Naive thymus-derived CD8-positive, alpha-beta T cell (primary cell): ENCODE results near the gene PLCH1. TPM values are rescaled to one million over a fixed set of nuclear protein-coding genes. Genes with fewer than 3 reads are reported as not detected.

Experiments
- ATAC-seq, 2 donors: fragments of 150-1000 bp; cut with Tn5 transposase in 1 of 2; sonication (Bioruptor Pico), chemical (Tn5 transposase) in 1 of 2; 1 replicate in 1 of 2; 2 replicates in 1 of 2; pipeline ENCODE4 v1.10.0; 2021; ENCODE audit warnings: mild to moderate bottlenecking in 2 of 2, moderate library complexity in 2 of 2
- POLR2A ChIA-PET: fragments of 350-600 bp; sonication (Branson Sonifier 250); formaldehyde crosslinking; loops from one replicate; lab custom pipeline; 2021; ENCODE audit warnings: antibody characterized with exemption; lab: Charles Lee
- DNase-seq, 10 donors: peaks; one replicate each; pipeline versions ENCODE4 v3.0.0 to v3.0.0-alpha.2; 2020 to 2022
- H3K27ac Mint-ChIP-seq, 10 donors: one replicate each; pipeline ENCODE4 v1.8.0; 2020 to 2022; ENCODE audit warnings: mild to moderate bottlenecking in 10 of 10, mixed read lengths in 10 of 10, moderate library complexity in 4 of 10, inconsistent platforms in 1 of 10
- H3K27me3 Mint-ChIP-seq, 5 donors: one replicate each; pipeline ENCODE4 v1.8.0; 2021 to 2022; ENCODE audit warnings: mixed read lengths in 5 of 5
- H3K36me3 Mint-ChIP-seq, 3 donors: one replicate each; pipeline ENCODE4 v1.8.0; 2020 to 2022; ENCODE audit warnings: mixed read lengths in 3 of 3, mild to moderate bottlenecking in 2 of 3, inconsistent platforms in 1 of 3
- H3K4me1 Mint-ChIP-seq, 4 donors: one replicate each; pipeline ENCODE4 v1.8.0; 2021 to 2022; ENCODE audit warnings: mixed read lengths in 4 of 4
- H3K4me3 Mint-ChIP-seq, 10 donors: one replicate each; pipeline ENCODE4 v1.8.0; 2020 to 2022; ENCODE audit warnings: mild to moderate bottlenecking in 10 of 10, mixed read lengths in 10 of 10, moderate library complexity in 6 of 10, inconsistent platforms in 1 of 10
- H3K9me3 Mint-ChIP-seq, 9 donors: one replicate each; pipeline ENCODE4 v1.8.0; 2020 to 2022; ENCODE audit warnings: mixed read lengths in 9 of 9, mild to moderate bottlenecking in 3 of 9, inconsistent platforms in 1 of 9, moderate library complexity in 1 of 9
- polyA plus RNA-seq, 3 donors: library from polyadenylated mRNA; unstranded; fragments of 300-500 nt; fragmentation: Illumina TruSeq; gene quantifications; one replicate each; pipeline ENCODE4 v1.2.3, GENCODE V29; 2021
- total RNA-seq, 8 experiments: library from RNA in 2 of 8; stranded (reverse) in 2 of 8; gene quantifications; one replicate each; pipeline ENCODE4 v1.2.3 and lab custom pipeline; 2021 to 2026

Gene PLCH1
- total and polyA plus RNA-seq, 5 experiments from 2014 or later, result not detected

DNA sequence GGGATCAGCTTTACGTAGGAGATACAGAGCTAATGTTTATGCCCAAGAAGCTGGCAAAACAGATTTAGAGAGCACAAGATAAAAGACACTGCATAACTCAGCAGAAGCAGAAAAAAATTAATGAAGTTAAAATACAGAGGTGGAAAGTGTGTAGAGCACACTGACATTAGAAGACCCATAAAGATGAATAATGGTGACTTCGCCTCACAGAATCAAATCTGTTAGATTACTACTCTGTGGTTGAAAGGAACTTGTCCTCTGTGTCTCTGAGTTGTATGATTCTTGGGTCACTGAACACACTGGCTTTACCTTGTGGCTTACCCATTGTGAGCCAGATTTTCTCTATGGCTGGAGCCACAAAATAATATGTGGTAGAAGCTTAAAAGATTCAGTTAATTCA lies 224.4 kb downstream of the PLCH1 start:
- ATAC-seq (no peak), DNase-seq (no peak)
- Mint-ChIP-seq H3K9me3 (no peaks in the 10 kb centered on the region), H3K4me3 (no peak overlapping the region), H3K27ac (no peak overlapping the region), H3K4me1 (peaks cover 0 to 9% (median 0%) of the 10 kb centered on the region in 4 donors), H3K27me3 (peaks cover 0 to 12% (median 2%) of the 10 kb centered on the region in 5 donors), H3K36me3 (no peaks in the 10 kb centered on the region)
- POLR2A ChIA-PET, result no interaction called here

DNA sequence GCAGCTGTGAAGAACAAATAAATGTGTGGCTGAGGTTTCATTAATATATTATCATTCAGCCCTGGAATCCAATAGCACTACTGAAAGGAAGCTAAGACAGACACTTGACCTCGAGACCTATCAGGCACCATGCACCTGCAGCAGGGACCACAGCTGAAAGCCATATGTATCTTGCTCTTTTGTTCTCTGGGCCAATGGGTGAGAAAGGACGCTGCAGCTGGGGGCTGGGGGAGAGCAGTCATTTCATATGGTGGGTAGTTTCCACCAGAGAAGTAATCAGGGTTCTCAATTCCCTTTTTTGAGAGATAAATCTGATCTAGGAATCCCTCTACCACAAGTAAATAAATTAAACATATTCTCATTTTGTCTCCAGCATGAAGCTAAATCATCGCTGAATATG lies 225.8 kb downstream of the PLCH1 start:
- DNase-seq, result no peak
- Mint-ChIP-seq H3K4me3 (no peak overlapping the region), H3K4me1 (peaks cover 0 to 9% (median 0%) of the 10 kb centered on the region in 4 donors), H3K9me3 (no peaks in the 10 kb centered on the region), H3K36me3 (no peaks in the 10 kb centered on the region), H3K27ac (peak overlapping the region in 1 of 10 donors; percentile 28), H3K27me3 (peaks cover 0 to 12% (median 2%) of the 10 kb centered on the region in 5 donors)
- ATAC-seq, result no peak
- POLR2A ChIA-PET, result no interaction called here

DNA sequence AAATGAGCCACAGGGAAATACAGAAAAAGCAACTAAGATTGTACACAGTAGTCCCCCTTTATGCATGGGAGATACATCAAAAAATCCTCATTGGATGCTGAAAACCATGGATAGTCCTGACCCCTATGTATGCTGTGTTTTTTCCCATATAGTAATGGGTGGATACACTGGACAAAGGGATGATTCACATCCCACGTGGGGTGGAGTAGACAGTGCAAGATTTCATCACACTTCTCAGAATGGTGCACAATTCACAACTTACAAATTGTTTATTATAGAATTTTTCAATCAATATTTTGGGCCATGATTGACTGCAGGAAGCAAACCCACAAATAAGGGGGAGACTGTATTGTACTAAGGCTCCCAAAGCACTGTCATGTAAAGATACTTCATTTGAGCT lies 227.0 kb downstream of the PLCH1 start:
- Mint-ChIP-seq H3K27me3 (peaks cover 0 to 12% (median 2%) of the 10 kb centered on the region in 5 donors), H3K4me1 (peaks cover 0 to 9% (median 0%) of the 10 kb centered on the region in 4 donors), H3K4me3 (no peak overlapping the region), H3K27ac (no peak overlapping the region), H3K9me3 (no peaks in the 10 kb centered on the region), H3K36me3 (no peaks in the 10 kb centered on the region)
- POLR2A ChIA-PET, result no interaction called here
- ATAC-seq (no peak), DNase-seq (no peak)

DNA sequence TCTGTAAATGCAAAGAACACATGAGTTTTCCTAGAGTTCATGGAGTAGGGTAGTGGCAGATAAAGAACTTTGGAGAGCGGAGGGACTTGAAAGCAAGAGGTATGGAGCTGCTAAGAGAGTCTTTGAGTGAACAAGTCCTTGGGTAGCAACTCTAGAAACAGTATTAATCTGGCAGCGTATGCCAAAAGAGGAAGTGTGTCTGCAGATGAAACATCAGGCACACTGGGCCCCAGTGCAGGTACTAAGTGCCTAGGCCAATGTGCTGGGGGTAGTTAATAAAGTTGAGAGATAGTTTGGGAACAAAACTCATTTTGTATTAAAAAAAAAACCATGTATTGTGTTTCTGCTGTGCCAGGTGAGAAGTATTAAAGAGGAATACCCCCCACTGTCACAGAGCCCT lies 228.4 kb downstream of the PLCH1 start:
- no peak for DNase-seq
- POLR2A ChIA-PET, result no interaction called here
- Mint-ChIP-seq H3K4me1 (peaks cover 0 to 9% (median 0%) of the 10 kb centered on the region in 4 donors), H3K9me3 (peaks cover 0 to 11% (median 6%) of the 10 kb centered on the region in 9 donors), H3K27ac (no peak overlapping the region), H3K36me3 (peaks cover 0 to 9% (median 0%) of the 10 kb centered on the region in 3 donors), H3K27me3 (peaks cover 0 to 12% (median 6%) of the 10 kb centered on the region in 5 donors), H3K4me3 (no peak overlapping the region)
- no peak for ATAC-seq

DNA sequence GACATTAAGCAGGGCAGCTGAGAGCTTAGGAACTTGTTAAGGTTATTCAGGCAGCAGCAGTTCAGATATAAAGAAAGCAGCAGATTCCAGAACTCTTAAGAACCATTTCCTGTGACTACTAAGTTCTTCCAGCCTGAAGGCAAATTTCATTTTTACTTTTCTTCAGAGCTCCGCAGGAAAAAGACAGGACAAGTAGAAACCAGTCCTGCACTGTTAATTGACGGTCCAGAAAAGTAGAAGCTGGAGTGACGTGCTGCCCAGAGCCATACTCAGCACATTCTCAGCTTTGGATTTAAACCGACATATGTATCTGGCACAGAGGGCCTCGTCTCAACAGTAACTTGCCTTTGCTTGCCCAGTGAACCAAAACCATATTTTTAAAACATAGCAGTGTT lies 232.0 kb downstream of the PLCH1 start:
- Mint-ChIP-seq H3K36me3 (peaks cover 0 to 9% (median 0%) of the 10 kb centered on the region in 3 donors), H3K27ac (no peak overlapping the region), H3K4me1 (no peaks in the 10 kb centered on the region), H3K9me3 (peaks cover 0 to 11% (median 7%) of the 10 kb centered on the region in 9 donors), H3K27me3 (peaks cover 0 to 12% (median 6%) of the 10 kb centered on the region in 5 donors), H3K4me3 (no peak overlapping the region)
- DNase-seq (no peak), ATAC-seq (no peak)
- POLR2A ChIA-PET, result no interaction called here

DNA sequence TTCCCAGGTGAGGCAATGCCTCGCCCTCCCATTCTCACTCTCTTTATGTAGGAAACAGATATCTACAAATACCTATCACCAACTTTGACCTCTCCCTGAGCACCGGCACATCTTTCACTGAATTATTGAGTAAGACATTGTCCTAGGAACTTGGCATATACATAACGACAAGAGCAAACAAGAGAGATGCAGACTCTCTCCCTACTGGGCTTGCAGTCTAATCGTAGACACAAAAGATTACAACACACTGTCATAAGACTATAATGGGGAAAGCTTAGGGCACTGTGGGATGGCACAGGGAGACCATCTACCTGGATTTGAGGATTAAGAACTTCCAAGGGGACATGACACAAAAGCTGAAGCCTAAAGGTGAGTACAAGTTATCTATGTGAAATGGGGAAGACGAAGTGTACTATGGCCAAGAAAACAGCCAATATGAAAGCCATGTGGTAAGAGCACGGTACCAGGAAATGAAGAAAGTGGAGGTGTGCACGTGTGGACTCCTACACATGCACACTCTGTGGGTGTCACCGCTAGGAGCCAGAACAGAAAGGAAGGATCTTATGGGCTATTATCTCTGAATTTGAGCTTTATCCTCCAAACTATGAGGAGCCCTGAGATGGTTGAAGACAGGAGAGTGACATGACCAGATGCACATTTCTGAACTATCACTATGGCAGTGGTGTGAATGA lies 232.6 kb downstream of the PLCH1 start:
- Mint-ChIP-seq H3K27ac (no peak overlapping the region), H3K27me3 (peaks cover 0 to 12% (median 6%) of the 10 kb centered on the region in 5 donors), H3K36me3 (peaks cover 0 to 9% (median 0%) of the 10 kb centered on the region in 3 donors), H3K4me1 (no peaks in the 10 kb centered on the region), H3K4me3 (no peak overlapping the region), H3K9me3 (peaks cover 0 to 11% (median 7%) of the 10 kb centered on the region in 9 donors)
- ATAC-seq, result no peak
- DNase-seq, result no peak
- POLR2A ChIA-PET, result no interaction called here

DNA sequence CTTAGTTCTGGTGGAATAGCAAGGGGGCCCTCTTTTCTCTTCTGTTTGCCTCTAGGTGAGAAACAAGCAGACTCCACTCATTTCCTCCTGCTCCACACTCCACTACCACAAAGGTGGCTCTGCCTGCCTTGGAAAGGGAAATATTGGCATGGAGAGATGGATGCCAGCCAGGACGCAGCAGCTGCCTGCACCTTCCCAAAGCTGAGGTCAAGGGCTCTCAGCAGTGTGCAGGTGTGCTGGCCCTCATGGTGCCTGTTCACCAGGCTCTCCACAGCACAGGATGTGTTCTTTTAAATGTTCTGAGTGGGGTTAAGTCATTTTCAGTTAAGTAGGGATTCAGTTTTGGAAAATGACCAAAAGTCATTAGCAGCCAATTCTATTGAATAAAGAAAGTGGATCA lies 240.2 kb downstream of the PLCH1 start:
- no peaks in the 10 kb centered on the region for H3K36me3 Mint-ChIP-seq
- no peaks in the 10 kb centered on the region for H3K4me1 Mint-ChIP-seq
- no peak overlapping the region for H3K4me3 Mint-ChIP-seq
- ATAC-seq (no peak), DNase-seq (no peak)
- POLR2A ChIA-PET, result no interaction called here
- peaks cover 0 to 2% (median 0%) of the 10 kb centered on the region in 9 donors for H3K9me3 Mint-ChIP-seq
- H3K27ac Mint-ChIP-seq, result no peak overlapping the region
- peaks cover 0 to 4% (median 2%) of the 10 kb centered on the region in 5 donors for H3K27me3 Mint-ChIP-seq

DNA sequence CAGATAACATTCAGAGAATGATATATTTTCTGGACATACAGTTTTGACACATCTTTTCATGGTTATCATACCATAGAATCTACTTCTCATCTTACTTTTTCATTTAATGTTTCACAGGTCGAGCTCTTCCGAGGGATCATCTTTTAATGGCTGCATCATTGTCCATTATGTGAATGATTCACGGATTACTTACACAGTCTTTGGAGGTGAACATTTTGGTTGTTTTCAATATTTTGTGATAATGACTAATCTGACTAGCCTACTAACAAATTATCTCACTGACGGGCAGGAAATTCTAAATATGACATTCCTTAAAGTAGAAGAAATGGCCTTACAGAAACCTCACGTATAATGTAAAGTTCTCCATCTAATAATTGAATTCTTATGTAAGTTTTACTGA lies 242.2 kb downstream of the PLCH1 start:
- H3K4me3 Mint-ChIP-seq, result no peak overlapping the region
- H3K27me3 Mint-ChIP-seq, result peaks cover 0 to 4% (median 2%) of the 10 kb centered on the region in 5 donors
- DNase-seq, result no peak
- no peak overlapping the region for H3K27ac Mint-ChIP-seq
- H3K9me3 Mint-ChIP-seq, result no peaks in the 10 kb centered on the region
- H3K36me3 Mint-ChIP-seq, result no peaks in the 10 kb centered on the region
- no peak for ATAC-seq
- H3K4me1 Mint-ChIP-seq, result no peaks in the 10 kb centered on the region
- POLR2A ChIA-PET, result no interaction called here

DNA sequence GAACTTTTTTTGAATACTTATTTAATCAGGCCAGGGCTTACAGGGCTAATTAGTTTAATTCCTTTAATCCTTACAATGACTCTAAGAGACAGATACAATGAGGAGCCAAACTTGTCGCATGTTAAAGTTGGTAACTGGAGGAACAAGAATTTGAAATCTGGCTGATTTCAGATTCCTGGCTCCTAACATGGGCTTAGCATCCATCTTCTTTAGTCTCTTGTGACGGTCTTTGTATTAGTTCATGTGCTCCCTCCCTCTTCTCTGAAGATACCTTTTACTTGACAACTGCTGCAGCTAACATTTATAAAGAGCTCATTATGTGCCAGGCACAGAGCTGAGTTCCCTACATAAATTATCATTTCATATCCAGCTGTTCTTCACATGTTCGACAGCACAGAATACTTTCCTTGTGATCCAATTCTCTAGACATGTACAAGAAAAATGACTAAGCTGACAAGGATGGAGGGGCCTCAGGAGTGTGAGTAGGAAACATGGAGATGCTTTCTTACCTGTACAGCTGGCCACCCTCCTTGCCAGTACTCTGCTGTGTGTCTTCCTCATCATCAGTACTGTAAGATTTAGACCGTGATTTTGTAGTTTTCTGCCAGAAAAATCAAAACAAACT lies 244.6 kb downstream of the PLCH1 start:
- Mint-ChIP-seq H3K9me3 (no peaks in the 10 kb centered on the region), H3K27ac (no peak overlapping the region), H3K4me3 (no peak overlapping the region), H3K27me3 (peaks cover 0 to 4% (median under 1%) of the 10 kb centered on the region in 5 donors), H3K4me1 (peaks cover 0 to under 1% (median 0%) of the 10 kb centered on the region in 4 donors), H3K36me3 (no peaks in the 10 kb centered on the region)
- DNase-seq, result no peak
- POLR2A ChIA-PET, result no interaction called here
- no peak for ATAC-seq

DNA sequence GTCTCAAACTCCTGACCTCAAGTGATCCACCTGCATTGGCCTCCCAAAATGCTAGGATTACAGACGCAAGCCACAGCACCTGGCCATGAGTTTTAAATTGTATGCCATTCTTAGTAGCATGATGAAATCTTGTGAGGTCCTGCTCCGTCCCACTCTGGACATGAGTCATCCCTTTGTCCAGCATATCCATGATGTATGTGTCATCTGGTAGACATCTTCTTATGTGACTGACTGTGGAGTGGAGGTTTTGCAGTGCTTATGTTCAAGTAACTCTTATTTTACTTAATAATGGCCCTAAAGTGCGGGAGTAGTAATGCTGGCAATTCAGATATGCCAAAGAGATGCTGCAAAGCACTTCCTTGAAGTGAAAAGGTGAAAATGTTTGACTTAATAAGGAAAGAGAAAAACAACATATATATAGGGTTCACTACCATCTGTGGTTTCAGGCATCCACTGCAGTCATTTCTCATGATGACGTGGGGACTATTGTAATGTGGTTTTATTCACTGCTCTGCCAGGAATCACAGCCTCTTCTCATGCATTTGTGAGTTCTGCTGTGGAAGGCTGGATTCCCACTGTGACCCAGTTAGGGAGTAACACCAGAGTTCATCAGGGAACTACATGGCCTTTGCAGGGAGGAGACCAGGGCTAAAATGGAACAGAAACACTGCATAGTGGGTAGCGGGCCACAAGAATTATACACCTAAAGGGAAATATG lies 246.8 kb downstream of the PLCH1 start:
- POLR2A ChIA-PET, result no interaction called here
- H3K27ac Mint-ChIP-seq, result no peak overlapping the region

DNA sequence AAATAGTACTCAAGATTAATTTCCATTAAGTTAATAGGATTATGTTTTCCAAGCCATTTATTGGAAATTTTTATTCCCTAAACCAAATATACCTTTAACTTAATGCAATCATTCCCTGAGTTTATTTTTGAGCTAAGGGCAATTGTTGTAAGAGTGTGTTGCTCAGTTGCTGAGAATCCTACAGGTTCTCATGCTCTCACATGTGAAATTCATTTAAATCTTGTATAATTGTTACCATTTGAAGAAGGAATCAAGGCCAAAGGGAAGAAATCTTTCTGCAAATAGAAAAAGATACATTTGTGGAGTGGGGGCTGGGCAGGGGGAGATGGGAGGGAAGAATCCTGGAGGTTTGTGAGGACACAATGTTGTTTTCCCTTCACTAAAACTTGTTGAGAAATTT lies 248.7 kb downstream of the PLCH1 start:
- Mint-ChIP-seq H3K27ac (no peak overlapping the region), H3K4me3 (no peak overlapping the region), H3K36me3 (no peaks in the 10 kb centered on the region), H3K9me3 (no peaks in the 10 kb centered on the region), H3K4me1 (peaks cover 0 to 13% (median 4%) of the 10 kb centered on the region in 4 donors), H3K27me3 (peaks cover 0 to 9% (median 0%) of the 10 kb centered on the region in 5 donors)
- POLR2A ChIA-PET, result no interaction called here
- DNase-seq (no peak), ATAC-seq (no peak)

More for the DNA sequence above, 246.8 kb downstream of the PLCH1 start:
- DNase-seq, result no peak
- H3K4me1 Mint-ChIP-seq, result peaks cover 0 to 13% (median 4%) of the 10 kb centered on the region in 4 donors
- no peaks in the 10 kb centered on the region for H3K36me3 Mint-ChIP-seq
- no peak overlapping the region for H3K4me3 Mint-ChIP-seq
- no peak for ATAC-seq
- H3K27me3 Mint-ChIP-seq, result peaks cover 0 to 4% (median 0%) of the 10 kb centered on the region in 5 donors
- no peaks in the 10 kb centered on the region for H3K9me3 Mint-ChIP-seq

DNA sequence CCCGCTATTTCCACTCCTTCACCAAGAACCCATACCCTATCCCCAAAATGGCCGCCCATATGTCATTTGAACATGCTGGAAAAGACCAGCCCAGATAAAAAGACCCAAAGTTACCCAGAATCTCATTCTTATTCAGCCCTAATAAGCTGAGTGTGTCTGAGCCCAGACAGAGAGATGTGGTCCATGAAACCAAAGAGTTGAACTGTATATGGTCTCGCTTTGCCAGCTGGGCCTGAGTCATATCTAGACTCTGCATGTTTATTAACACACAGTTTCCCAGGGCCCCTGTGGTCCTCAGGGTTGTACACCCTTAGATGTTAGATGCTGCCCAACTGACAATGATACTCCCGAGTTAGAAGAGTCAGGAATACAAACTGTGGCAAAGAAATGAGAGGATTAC lies 249.5 kb downstream of the PLCH1 start:
- no peak for ATAC-seq
- H3K27ac Mint-ChIP-seq, result peak overlapping the region in 1 of 10 donors; percentile 2
- H3K36me3 Mint-ChIP-seq, result no peaks in the 10 kb centered on the region
- no peaks in the 10 kb centered on the region for H3K9me3 Mint-ChIP-seq
- H3K27me3 Mint-ChIP-seq, result peaks cover 0 to 7% (median 0%) of the 10 kb centered on the region in 5 donors
- DNase-seq, result no peak
- POLR2A ChIA-PET, result no interaction called here
- H3K4me3 Mint-ChIP-seq, result no peak overlapping the region
- peaks cover 0 to 13% (median 4%) of the 10 kb centered on the region in 4 donors for H3K4me1 Mint-ChIP-seq

DNA sequence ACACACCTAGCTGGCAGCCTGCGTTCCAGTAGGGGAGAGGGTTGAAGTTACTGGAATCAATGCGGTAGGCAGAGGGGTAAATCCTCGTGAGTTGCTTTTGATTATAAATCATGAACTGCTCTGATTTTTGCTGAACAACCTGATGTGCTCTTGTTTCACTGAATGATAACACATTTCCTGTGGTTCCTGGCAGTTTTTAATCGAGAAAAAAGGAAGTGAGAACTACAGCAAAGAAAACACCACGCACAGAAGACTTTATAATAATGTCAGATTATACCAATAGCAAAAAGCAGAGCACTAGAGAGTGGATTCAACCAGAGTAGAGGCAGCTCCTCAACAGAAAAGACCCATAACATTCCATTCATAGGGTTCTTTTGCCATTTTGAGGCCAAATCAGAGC lies 250.5 kb downstream of the PLCH1 start:
- POLR2A ChIA-PET, result no interaction called here
- H3K4me1 Mint-ChIP-seq, result peaks cover 0 to 13% (median 4%) of the 10 kb centered on the region in 4 donors
- H3K4me3 Mint-ChIP-seq, result peak overlapping the region in 1 of 10 donors; percentile 1
- H3K27me3 Mint-ChIP-seq, result peaks cover 0 to 5% (median 0%) of the 10 kb centered on the region in 5 donors
- ATAC-seq, result no peak
- H3K9me3 Mint-ChIP-seq, result no peaks in the 10 kb centered on the region
- H3K36me3 Mint-ChIP-seq, result no peaks in the 10 kb centered on the region
- peak overlapping the region in 1 of 10 donors; percentile 49 for H3K27ac Mint-ChIP-seq
- DNase-seq, result no peak
